ENCODE measurements around the gene PCSK6.
"Not testable (repeated sequence)": the region's sequence is repeated elsewhere in the genome, so short reads cannot be mapped to it uniquely, and the experiment has no call there.

The PCSK6 gene

DNA sequence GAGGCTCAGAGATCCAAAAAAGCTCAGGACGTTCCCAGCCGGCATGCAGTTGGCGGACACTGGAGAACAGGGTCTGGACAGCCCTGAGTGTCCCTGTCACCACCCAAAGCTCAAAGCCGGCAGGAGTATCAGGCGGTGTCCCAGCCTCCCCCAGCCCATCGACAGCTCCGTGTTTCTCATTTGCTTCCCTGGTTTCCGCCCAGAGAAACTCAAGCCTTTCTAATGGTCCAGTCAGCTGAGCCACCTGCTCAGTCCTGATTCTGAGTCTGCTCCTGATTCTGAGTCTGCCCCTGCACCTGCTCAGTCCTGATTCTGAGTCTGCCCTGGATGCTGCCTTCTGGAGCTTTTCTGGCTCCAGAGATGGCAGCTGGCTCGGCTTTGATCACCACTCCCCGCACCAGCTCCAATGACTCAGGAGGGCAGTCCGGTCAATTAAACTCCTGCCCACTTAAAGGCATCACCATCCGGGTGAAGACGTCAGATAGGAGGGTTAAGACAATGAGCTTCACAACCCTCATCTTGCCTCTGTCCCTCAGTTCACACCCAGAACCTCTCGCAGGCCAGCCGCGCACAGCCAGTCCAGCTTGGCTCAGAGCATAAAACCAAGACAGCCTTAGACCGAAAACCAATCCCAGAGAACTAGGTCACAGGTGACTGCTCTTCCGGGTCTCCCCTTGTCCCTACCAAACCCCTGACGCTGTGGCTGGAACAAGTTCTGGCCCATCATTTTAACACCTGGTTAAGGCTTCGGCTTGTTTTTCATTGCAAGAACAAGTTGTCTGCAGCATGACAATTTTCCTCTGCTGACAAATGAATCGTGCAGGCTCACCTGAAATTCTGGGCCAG, 6.8 kb downstream of the PCSK6 start:
- no peak for DNase-seq (ENCODE audit: low read depth)

DNA sequence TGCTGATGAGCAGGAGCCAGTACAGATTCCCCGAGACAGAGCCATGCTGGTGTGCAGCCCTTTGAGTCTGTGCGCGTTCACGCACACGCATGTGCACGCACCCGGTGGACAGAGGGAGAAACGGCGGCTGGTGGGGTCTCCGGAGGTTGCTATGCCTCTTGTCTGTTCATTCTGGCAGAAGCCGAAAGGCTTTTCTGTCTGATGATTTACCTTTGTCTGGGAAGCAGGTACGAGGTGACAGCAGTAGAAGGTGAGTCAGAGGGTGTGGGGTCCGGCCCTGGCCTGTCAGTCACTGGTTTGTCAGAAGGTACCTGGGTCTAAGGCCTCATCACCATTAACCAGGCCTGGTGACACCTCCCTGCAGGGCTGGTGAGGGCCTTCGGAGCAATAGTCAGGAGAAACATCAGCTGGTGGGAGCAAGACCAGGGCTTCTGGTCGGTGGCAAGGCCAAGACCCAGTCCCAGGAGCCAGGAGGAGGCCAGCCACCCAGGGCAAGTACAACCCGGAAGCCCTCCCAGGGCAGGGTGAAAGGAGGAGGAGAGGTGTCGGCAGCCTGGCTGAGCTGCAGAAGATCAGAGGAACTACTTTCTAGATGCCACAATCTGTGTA, 7.5 kb downstream of the PCSK6 start:
- DNase-seq (ENCODE audit: low read depth): no peak

DNA sequence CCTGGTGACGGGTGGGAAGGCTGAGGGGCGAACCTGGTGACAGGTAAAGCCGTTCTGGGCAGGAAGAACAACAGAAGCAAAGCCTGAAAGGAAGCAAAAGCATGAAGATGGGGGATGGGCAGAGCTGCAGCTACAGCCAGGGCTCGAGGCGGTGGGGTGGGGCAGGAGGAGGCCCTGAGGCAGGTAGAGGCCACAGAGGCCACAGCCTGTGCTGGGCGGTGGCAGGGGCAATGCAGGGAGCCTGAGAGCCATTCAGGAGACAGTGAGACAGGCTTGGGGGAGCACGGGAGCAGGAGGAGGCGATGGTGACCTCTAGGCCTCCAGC, 8.2 kb downstream of the PCSK6 start:
- DNase-seq (ENCODE audit: low read depth): no peak

DNA sequence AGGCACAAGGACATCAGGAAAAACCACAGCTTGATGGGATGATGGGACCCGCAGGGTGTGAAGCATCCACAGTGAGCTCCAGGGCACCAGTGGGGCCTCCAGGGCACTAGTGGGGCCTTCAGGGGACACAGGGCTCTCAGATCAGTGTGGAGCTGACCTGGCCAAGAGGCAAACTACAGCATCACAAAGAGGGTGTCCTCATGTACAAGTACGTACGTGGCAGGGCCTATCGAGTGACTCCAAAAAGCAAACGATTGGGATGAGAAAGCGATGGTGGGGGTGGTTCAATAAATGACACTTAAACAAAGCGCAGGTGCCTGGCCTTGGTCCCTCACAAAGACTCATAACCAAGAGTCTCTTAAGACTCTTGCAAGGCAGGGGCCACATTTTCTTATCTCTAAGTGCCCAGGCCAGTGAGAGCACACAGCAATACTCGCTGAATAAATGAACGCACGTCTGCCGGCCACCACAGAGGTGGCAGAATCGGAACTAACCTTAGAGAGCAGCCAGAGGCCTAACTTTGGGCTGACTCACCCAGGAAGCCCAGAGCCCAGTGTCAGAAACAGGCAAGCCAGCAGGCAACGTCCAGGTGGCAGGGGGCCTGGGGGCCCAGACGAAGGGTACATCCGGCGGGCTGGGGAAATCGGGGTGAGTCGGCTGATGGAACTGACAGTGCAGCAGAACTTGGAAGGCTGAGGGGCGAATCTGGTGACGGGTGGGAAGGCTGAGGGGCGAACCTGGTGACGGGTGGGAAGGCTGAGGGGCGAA, 8.7 kb downstream of the PCSK6 start:
- DNase-seq (ENCODE audit: low read depth): no peak

GRCh38 chr15:101479851-101480612, 9.5 kb downstream of the PCSK6 start:
- DNase-seq (ENCODE audit: low read depth): no peak

DNA sequence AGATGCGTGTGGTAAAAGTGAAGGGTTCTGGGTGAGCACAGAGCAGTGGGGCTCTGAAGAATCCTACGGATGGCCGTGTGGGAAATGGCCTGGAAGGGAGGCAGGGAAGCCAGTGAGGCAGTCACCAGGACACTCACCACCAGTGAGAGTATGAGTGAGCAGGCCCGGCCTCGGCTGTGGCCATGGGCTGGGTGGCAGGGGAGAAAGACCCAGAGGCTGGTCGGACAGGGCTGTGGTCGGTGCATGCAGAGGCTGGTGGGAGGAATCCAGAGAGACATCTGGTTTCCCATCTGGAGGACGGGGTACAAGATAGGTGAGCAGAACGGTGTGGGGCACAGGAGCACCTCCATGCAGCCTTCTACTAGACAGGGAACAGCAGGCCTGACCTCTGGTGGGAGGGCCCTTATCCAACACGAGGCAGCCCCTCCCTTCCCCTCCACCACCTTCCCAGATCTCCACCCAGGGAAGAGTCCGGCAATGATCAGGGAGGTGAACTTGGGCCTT, 10.1 kb downstream of the PCSK6 start:
- no peak for DNase-seq (ENCODE audit: low read depth)

DNA sequence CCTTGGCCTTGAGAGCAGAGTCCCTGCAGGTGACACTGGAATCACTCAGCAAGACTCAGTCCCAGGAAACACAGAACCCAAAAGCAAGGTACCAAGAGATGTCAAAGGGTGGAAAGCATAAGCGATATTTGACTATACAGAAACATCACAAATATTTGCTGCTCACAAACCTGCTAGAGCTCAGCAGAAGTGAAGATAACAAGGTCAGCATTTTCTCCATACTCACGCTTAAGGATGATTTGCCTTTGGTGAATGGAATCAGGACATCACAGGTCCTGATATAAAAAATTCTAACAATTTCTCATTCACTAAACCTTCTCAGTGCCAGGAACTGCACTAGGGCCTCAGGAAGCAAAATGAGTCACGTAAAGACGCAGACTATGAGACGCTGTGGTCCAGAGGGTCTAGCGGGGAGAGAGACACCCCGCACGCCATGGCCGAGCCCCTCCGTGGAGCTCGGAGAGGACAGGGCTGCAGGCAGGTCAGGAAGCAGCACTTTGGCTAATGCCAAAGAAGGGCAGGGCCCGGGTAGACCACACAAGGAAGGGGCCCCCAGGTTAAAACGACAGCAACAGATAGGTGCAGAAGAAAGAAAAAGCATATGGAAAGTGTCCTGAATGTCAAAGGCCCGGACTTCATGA, 10.7 kb downstream of the PCSK6 start:
- no peak for DNase-seq (ENCODE audit: low read depth)

DNA sequence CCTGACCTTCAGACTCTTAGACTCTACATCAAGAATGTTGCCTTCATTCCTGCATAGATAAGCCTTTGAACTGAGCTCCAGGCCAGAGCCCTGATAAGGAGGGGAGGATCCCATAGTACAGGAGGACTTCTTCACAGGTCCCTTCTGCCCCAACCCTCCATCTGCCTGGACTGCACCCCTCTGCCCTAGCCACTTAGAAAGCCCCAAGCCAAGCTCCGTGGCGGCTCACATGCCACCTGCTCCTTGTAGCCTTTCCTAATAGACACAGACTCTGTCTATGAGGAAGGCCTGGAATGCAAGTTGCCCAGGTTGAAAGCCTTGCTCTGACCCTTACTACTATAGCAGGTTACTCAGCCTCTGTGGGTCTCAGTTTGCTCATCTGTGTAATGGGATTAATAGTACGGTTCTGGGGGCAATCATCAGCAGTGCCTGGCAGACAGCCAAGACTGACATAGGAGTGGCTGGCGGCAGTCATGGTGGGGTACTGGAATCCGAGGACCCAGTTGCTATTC, 11.6 kb downstream of the PCSK6 start:
- no peak for DNase-seq (ENCODE audit: low read depth)

DNA sequence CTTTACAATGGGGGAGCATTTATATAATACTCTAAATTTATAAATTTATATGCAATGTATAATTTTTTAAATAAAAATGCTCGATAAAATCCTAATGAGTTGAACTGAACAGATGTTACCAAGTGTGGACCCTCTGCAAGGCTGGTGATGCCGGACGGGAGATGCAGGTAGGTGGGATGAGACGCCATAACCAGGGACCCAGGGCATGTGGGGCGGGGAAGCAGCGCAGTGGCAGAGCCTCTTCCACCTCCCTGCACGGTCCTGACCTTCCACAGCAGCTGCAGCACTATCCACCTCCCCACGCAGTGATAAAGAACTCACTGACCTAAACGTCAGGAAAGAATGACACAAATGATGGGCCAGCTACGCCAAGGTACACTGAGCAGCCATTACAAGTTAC, 12.8 kb downstream of the PCSK6 start:
- no peak for DNase-seq (ENCODE audit: low read depth)

DNA sequence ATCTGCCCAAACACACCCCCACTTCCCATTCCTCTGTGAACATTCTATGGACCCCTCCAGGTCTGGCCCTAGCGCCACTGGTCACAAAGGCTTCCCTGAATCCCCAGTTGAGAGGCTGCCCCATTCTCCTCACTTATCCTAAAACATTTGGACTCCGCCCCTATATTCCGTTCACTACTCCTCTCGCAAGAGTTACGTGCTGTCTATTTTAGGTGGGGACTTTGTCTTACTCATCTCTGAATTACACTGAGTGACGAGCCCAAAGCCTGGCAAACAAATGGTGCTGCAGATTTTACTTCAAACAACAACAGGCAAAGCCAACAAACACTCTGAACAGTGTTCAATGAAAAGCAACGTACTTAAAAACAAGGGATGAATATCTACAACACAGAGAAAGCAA, 14.5 kb downstream of the PCSK6 start:
- no peak for DNase-seq (ENCODE audit: low read depth)

- no peak for DNase-seq (ENCODE audit: low read depth)
Measured at GRCh38 chr15:101474233-101474632, 15.3 kb downstream of the PCSK6 start.

- DNase-seq (ENCODE audit: low read depth): no peak
Measured at GRCh38 chr15:101472033-101472432, 17.5 kb downstream of the PCSK6 start.

DNA sequence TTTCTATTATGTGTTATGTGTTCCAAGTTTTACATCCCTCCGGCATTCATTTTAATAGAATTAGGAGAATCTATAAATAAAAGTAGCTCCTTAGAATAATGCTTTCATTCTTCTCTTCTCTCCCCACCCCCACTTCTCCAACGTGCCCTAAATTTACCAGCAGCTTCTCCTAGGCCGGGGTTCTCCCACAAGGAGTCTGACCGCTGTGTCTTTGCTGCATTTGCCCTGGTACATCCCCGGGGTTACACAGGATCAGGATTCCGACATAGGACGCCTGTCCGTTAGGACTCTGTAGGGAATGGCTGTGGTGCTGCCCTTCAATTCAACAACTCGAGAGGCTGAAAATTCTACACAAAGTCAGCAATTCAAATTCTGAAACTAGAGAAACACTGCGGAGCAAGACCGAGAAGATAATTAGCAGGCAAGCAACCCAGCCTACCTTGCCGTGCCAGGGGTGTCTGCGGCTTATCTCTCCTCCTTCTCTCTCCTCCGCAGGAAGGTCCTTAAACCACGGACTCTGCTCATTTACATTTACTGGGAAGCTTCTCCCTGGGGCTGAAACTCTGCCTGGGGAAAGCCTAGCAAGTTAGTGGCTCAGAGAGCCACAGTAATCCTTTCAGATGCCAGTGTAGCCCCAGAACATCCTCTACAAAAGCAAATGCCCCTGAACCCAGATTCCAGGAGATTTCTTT, 18.8 kb downstream of the PCSK6 start:
- DNase-seq (ENCODE audit: low read depth): no peak

DNA sequence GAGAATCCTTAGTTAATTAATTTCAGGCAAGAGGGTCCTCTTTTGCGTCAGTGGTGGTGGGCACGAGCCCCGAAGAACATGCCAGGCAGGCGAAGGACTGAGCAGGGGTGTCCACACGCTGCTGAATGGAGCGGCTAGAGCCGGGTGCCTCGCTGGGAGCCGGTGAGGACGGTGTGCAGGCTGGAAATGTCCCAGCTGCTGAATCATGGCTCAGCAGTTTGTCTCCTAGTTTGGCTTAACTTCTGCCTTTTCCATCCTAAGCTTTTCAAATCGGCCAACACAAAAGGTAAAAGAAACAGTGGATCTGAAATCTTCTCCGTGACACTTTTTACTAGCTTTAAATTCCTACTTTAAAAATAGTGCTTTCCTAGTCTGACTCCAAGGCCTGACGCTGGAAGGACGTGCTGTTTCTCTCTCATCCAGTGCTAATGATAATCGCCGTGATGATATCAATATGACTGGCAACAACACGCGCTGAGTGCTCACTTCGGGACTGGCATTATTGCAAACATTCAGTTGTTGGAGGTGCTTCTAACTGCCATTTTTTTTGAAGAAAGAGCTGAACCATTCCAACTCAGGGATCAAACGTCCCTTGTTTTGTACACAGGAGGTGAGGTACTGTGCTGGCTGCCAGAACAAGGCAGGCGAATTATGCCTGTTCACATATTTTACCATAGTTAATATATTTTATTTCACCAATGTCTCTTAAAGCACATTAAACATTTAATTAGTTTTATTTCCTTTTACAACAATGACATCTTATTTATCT, 19.8 kb downstream of the PCSK6 start:
- no peak for DNase-seq (ENCODE audit: low read depth)

GRCh38 chr15:101466188-101466587, 23.3 kb downstream of the PCSK6 start:
- no peak for DNase-seq (ENCODE audit: low read depth)

DNA sequence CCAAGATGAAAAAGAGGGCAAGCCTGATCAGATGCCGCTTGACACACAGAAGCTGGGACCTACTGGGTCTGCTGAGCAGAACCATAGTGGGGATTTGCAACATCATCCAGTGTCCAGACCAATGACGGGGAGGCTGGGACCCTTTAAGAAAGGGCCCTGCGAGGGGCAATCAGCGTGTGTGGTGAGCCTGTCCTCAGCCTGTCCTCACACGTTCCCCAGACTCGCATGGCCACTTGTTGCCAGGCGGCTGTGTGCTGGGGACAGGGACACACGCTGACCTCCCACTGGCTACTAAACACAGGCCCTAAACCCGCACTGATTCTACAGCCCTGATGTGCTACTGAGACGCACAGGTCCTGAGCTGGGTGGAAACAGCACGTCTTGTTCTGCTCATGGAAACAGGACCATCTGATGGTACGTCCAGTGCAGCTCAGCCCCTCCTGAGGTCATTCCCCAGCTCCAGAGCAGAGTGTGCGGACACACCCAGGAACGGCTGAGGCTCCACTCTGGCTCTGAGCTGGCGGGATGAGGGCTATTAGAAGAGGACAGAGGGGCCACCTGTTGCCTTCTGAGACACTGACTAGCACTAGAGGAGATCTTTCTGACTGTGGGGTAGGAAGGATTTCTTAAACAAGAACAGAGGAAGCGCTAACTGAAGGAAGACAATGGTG, 24.4 kb downstream of the PCSK6 start:
- DNase-seq (ENCODE audit: low read depth): no peak

DNA sequence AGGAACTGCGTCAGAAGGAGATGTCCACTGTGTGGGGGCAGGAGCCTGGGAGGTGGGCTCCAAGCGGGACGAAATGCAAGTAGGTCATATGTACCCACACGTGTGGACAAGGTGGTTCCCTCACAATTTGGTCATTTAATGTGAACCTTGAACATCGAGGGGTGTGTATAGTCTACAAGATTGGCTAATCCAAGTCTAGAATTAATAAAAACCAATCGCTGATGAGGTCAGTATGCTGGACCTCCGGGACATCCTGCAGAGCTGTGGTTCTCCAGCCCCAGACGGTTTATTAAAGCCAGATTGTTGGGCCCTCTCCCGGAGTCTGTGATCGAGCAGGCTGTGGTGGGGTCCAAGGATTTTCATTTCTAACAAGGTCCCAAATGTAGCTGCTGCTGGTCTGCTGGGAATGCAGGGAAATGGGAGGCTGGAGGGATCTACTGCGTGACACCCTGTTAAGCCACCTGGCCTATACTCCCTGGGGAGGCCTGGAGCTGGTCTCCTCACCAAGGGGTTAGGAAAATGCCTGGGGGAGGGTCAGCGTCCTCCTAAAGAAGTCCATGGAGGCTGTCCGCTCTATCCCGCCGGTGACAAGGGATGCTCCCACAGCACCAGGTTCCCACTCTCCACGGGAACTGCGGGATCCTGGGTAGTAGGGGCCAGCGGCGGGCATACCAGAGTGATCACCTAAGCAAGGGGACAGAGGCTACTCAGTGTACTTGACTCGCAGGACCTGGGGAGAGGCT, 25.1 kb downstream of the PCSK6 start:
- DNase-seq (ENCODE audit: low read depth): no peak

DNA sequence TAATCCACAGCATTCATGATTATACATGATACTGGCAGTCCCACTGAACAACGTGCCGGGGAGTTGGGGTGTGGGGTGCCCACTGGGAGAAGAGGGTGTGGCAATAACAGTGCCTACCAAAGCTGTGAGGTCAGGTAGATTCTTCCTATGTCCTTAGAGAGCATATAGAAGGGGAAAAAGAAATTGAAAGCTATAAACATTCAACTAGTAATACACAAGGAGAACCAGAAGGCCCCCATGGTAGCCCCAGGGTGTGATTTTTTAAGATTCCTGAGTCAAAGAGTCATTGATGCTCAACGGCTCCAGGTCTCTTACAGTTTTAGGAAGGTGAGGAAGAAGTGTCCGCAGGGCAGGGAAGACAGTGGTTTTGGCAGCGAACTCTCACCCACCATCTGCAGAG, 25.8 kb downstream of the PCSK6 start:
- DNase-seq (ENCODE audit: low read depth): not testable (repeated sequence)

- DNase-seq (ENCODE audit: low read depth): no peak
Measured at GRCh38 chr15:101463270-101463669, 26.2 kb downstream of the PCSK6 start.
